GM19239 (cell line): ENCODE measurements around the gene GRID2.

ENCODE experiments used
- DNase-seq: peaks from one replicate; pipeline ENCODE4 v3.0.0; 2011; ENCODE audit warnings: low spot score; ENCODE audit not compliant: insufficient read length
- FAIRE-seq: peaks from 2 replicates; lab custom pipeline; 2011; peaks lifted over from hg19 to GRCh38; lab: Jason Lieb, UNC

GRID2 gene

DNA sequence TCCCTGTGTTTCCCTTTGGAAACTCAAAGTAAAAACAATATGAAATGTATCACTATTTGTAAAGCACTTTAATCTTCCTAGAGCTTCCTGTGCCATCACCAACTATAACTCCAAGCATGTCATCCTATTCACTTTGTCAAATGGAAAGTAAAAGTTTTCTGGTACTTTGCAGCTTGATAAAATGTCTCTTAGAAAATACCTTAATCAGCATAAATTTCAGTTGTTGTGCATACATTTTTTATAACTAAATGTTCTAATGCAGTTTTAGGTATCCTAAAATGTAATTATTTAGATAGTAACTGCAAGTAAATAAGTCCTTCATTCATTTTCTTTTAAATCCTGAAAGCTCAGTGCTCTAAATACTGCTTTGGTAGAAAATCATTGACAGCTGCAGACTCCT is 558.7 kb downstream of the GRID2 start:
- FAIRE-seq (no peak), DNase-seq (no peak)

- FAIRE-seq, result no peak
- no peak for DNase-seq
Observed at GRCh38 chr4:92864096-92864495, 560.3 kb downstream of the GRID2 start.

GRCh38 chr4:92872604-92873003 is 568.8 kb downstream of the GRID2 start:
- no peak for DNase-seq
- no peak for FAIRE-seq

DNA sequence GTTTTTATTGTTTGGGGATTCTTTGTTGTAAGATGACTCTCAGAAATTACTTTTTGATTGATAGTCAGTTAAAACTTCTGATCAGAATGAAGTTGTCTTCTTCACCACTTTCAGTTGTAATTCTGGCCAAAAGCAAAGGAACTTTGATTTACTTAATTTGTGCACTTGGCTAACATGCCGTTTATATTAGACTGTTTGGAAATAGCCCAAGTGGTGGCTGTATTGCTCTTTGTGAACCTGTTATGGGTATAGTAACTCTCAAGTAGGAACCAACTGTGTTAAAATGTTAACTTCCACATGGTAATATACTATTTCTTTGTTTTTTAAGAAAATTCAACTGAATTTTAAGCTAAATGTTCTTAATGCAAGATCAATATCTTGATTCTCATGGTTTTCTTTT is 581.9 kb downstream of the GRID2 start:
- no peak for DNase-seq
- FAIRE-seq, result no peak

DNA sequence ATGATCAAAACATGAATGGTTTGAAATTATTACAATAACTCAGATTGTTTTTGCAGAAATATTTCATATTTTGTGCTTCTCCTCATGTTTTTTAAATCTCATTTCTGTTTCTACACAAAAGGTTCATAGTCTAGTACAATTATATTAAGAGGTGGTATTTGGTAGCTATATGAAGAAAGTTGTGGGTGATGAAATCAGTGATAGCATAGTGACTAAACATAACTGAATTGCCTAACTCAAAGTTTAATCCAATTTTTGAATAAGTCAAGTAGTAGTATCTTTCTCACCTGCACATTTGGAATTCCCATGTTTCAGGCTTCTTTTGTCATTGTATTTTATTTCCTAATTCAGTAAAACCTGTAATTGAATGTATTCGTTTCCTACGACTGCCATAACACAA is 648.7 kb downstream of the GRID2 start:
- FAIRE-seq (no peak), DNase-seq (no peak)

- FAIRE-seq, result no peak
Observed at GRCh38 chr4:92952897-92953296, 649.1 kb downstream of the GRID2 start.

DNA sequence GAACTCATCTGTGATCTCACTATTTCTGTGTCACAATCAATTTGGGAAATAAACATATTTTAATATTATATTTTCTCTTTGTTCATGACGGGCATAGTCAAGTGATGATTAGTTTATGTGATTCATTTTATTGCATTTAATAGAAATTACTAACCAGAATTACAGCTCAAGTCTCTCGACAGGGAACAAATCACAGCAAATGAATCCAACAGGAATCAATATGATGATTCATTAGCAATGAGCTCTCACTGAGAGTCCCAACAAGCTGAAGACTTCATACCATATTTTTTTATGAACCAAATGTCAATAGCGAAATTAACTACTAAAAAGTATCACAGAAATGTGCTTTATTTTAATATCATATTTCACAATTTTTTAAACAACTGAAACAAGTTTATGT is 649.7 kb downstream of the GRID2 start:
- FAIRE-seq (no peak), DNase-seq (no peak)

More at GRCh38 chr4:92952897-92953296, 649.1 kb downstream of the GRID2 start:
- no peak for DNase-seq

GRCh38 chr4:92961881-92962280 is 658.1 kb downstream of the GRID2 start:
- DNase-seq, result no peak
- FAIRE-seq, result no peak

GRCh38 chr4:92962831-92963230 is 659.1 kb downstream of the GRID2 start:
- DNase-seq (no peak), FAIRE-seq (no peak)

- FAIRE-seq (no peak), DNase-seq (no peak)
Observed at GRCh38 chr4:92968556-92968955, 664.8 kb downstream of the GRID2 start.

DNA sequence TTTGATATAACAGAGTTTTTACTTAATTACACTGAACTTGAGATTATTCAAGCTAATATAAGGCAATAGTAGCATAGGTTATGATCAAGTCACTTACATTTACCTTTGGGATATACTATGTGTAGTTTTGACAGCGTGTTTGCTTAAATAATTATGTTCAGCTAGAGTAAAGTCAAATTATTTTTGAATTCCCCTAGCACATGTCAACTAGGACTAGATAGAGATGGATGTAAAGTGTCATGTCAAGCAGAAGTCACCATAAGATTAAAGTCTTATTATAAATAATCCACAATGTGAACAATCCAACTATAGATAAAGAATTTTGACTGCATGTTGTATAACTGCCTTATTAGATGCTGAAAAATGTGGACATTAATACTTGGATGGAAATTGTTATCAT is 665.2 kb downstream of the GRID2 start:
- FAIRE-seq (no peak), DNase-seq (no peak)

GRCh38 chr4:92969650-92970379 is 666.0 kb downstream of the GRID2 start:
- FAIRE-seq, result no peak
- DNase-seq, result no peak

- DNase-seq (no peak), FAIRE-seq (no peak)
Observed at GRCh38 chr4:92970996-92971395, 667.2 kb downstream of the GRID2 start.

DNA sequence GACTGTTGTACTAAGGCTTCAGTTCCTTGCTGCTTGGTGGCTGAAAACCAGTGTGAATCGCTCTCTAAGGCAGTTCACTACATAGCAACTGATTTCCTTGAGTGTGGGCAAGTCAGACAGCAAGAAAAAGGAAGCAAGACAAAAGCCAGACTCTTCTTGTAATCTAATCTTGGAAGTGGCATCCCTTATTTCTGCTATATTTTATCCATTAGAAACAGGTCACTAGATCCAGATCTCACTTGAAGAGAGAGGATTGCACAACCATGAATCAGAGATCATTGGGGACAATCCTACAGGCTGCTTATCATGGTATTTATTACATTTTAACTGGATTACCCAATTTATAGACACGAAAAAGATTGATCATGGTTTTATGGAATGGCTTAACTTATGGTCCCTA is 684.5 kb downstream of the GRID2 start:
- FAIRE-seq, result no peak
- no peak for DNase-seq

- FAIRE-seq (no peak), DNase-seq (no peak)
Observed at GRCh38 chr4:92992758-92993157, 689.0 kb downstream of the GRID2 start.

GRCh38 chr4:92994727-92995126 is 691.0 kb downstream of the GRID2 start:
- FAIRE-seq, result no peak

GRCh38 chr4:92996533-92996932 is 692.8 kb downstream of the GRID2 start:
- FAIRE-seq (no peak), DNase-seq (no peak)

More at GRCh38 chr4:92994727-92995126, 691.0 kb downstream of the GRID2 start:
- no peak for DNase-seq

GRCh38 chr4:93000910-93001309 is 697.1 kb downstream of the GRID2 start:
- DNase-seq (no peak), FAIRE-seq (no peak)

DNA sequence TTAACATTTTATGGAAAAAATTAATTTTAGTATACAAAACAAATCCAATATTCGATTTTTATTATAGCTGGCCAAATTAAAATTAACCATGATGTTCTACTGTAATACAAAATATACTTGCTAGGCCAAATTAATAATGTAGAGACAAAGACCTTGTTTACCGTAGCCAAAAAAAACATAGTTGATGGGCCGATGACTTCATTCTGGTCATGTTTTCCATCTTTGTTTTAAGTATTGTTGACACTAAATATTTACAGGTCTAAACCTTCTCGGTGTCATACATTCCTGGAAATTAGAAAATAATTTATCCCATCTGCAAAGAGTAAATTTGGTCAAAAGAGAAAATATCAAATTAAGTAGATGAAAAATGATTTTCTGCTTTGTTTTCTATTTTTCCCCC is 698.5 kb downstream of the GRID2 start:
- DNase-seq (no peak), FAIRE-seq (no peak)

- DNase-seq, result no peak
- FAIRE-seq, result no peak
Observed at GRCh38 chr4:93016350-93016749, 712.6 kb downstream of the GRID2 start.

DNA sequence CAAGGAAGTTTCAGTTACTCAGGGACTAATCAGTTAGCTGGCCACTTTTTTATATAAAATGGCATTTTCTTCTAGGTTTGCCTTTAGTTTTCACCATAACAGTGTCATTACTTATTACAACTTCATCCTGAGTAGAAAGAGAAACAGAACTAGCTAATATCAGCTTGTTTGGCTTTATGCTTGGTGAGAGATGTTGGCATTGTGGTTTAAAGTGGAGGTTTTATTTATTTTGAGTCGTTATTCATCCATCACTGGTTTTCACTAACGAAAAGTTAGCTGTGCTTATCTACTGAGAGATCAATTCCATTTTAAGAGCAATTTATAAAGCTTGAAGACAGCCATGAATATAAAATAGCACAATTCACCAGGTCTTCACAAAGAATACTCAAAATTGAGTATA is 714.5 kb downstream of the GRID2 start:
- no peak for DNase-seq
- FAIRE-seq, result no peak

GRCh38 chr4:93018806-93019205 is 715.0 kb downstream of the GRID2 start:
- FAIRE-seq (no peak), DNase-seq (no peak)
